Measurements from ENCODE around the gene CCR1.

DNA sequence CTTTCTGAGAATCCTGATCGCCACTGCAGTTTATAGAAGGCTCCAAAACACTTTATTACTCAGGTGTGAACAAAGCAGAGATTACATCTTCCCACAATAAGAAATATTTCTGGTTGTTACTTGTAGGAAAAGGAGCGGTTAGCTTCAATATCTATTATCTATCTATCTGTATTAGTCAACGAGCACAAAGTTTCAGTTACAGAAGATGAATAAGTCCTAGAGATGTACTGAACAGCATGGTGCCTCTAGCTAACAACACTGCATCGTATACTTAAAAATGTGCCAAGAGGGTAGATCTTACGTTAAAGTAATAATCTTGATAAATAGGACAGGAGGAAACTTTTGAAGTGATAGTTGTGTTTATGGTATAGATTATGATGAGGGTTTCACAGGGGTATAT is 23.2 kb upstream of the CCR1 start:
- TF ChIP-seq EZH2 (IDR thresholded peaks at IDR 0.05; ENCODE audit: borderline replicate concordance, low read length), result no peak
- TF ChIP-seq, protein P1, sequence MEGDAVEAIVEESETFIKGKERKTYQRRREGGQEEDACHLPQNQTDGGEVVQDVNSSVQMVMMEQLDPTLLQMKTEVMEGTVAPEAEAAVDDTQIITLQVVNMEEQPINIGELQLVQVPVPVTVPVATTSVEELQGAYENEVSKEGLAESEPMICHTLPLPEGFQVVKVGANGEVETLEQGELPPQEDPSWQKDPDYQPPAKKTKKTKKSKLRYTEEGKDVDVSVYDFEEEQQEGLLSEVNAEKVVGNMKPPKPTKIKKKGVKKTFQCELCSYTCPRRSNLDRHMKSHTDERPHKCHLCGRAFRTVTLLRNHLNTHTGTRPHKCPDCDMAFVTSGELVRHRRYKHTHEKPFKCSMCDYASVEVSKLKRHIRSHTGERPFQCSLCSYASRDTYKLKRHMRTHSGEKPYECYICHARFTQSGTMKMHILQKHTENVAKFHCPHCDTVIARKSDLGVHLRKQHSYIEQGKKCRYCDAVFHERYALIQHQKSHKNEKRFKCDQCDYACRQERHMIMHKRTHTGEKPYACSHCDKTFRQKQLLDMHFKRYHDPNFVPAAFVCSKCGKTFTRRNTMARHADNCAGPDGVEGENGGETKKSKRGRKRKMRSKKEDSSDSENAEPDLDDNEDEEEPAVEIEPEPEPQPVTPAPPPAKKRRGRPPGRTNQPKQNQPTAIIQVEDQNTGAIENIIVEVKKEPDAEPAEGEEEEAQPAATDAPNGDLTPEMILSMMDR (IDR thresholded peaks at IDR 0.05; ENCODE audit: low read length), result no peak
